SK-N-SH treated with all-trans-retinoic acid at 6 μM for 48 hours (cell line): ENCODE results near the gene DENND1B.

Experiments used
- ATAC-seq: fragments of 200-7000 bp; cut with Tn5 transposase; 3 replicates; pipeline ENCODE4 v1.9.1; 2020; ENCODE audit warnings: mild to moderate bottlenecking, moderate library complexity
- ARNTL ChIP-seq: fragments of 450-650 bp; formaldehyde crosslinking; IDR thresholded peaks from 2 replicates; pipeline ENCODE4 v1.5.0; 2020; ENCODE audit warnings: low read depth, mild to moderate bottlenecking, moderate library complexity, borderline replicate concordance
- CREB5 ChIP-seq: fragments of 250-450 bp; sonication (Bioruptor Pico); IDR thresholded peaks from 2 replicates; pipeline ENCODE4 v1.5.1; 2020; ENCODE audit warnings: low read depth, mild to moderate bottlenecking, moderate library complexity
- CSDC2 ChIP-seq: fragments of 250-450 bp; sonication (Bioruptor Pico); IDR thresholded peaks from 2 replicates; pipeline ENCODE4 v1.5.0; 2020; ENCODE audit warnings: mild to moderate bottlenecking, moderate library complexity
- CSRNP3 ChIP-seq: fragments of 250-450 bp; sonication (Bioruptor Pico); IDR thresholded peaks from 2 replicates; pipeline ENCODE4 v1.5.1; 2021; ENCODE audit warnings: mild to moderate bottlenecking, moderate library complexity
- ESRRG ChIP-seq: fragments of 250-450 bp; sonication (Bioruptor Pico); IDR thresholded peaks from 2 replicates; pipeline ENCODE4 v1.6.1; 2021; ENCODE audit warnings: mild to moderate bottlenecking
- GLIS3 ChIP-seq: fragments of 250-450 bp; sonication (Bioruptor Pico); IDR thresholded peaks from 2 replicates; pipeline ENCODE4 v1.5.0; 2020; ENCODE audit warnings: mild to moderate bottlenecking, moderate library complexity
- ISL1 ChIP-seq: fragments of 250-450 bp; sonication (Bioruptor Pico); IDR thresholded peaks from 2 replicates; pipeline ENCODE4 v2.1.2; 2022; ENCODE audit warnings: mild to moderate bottlenecking, moderate library complexity
- OSR1 ChIP-seq: fragments of 250-450 bp; sonication (Bioruptor Pico); IDR thresholded peaks from 2 replicates; pipeline ENCODE4 v1.8.0; 2022; ENCODE audit warnings: moderate library complexity, mild to moderate bottlenecking, inconsistent platforms
- PATZ1 ChIP-seq: fragments of 250-450 bp; sonication (Bioruptor Pico); IDR thresholded peaks from 2 replicates; pipeline ENCODE4 v1.8.0; 2020; ENCODE audit warnings: mild to moderate bottlenecking, moderate library complexity, borderline replicate concordance
- PPARA ChIP-seq: fragments of 250-450 bp; sonication (Bioruptor Pico); IDR thresholded peaks from 2 replicates; pipeline ENCODE4 v1.5.0; 2020; ENCODE audit warnings: mild to moderate bottlenecking, borderline replicate concordance
- RARB ChIP-seq: fragments of 250-450 bp; sonication (Bioruptor Pico); IDR thresholded peaks from 2 replicates; pipeline ENCODE4 v1.8.0; 2021; ENCODE audit warnings: mild to moderate bottlenecking, moderate library complexity
- TCF4 ChIP-seq: fragments of 250-450 bp; sonication (Bioruptor Pico); IDR thresholded peaks from 2 replicates; pipeline ENCODE4 v1.8.0; 2021; ENCODE audit warnings: mild to moderate bottlenecking, moderate library complexity, borderline replicate concordance
- TOX ChIP-seq: fragments of 250-450 bp; sonication (Bioruptor Pico); IDR thresholded peaks from 2 replicates; pipeline ENCODE4 v1.8.0; 2021; ENCODE audit warnings: mild to moderate bottlenecking, moderate library complexity, borderline replicate concordance
- TSHZ2 ChIP-seq: fragments of 250-450 bp; sonication (Bioruptor Pico); IDR thresholded peaks from 2 replicates; pipeline ENCODE4 v1.5.0; 2020; ENCODE audit warnings: mild to moderate bottlenecking, moderate library complexity
- ZC3H10 ChIP-seq: fragments of 250-450 bp; sonication (Bioruptor Pico); IDR thresholded peaks from 2 replicates; pipeline ENCODE4 v1.5.1; 2021; ENCODE audit warnings: mild to moderate bottlenecking, moderate library complexity
- ZFP3 ChIP-seq: fragments of 250-450 bp; sonication (Bioruptor Pico); IDR thresholded peaks from 2 replicates; pipeline ENCODE4 v1.5.0; 2020; ENCODE audit warnings: mild to moderate bottlenecking, moderate library complexity
- ZNF565 ChIP-seq: fragments of 450-650 bp; formaldehyde crosslinking; conservative IDR thresholded peaks from 2 replicates; pipeline ENCODE4 v1.5.0; 2020; ENCODE audit warnings: low read depth, mild to moderate bottlenecking, moderate library complexity
- ZNF8 ChIP-seq: fragments of 450-650 bp; formaldehyde crosslinking; IDR thresholded peaks from 2 replicates; pipeline ENCODE4 v1.5.0; 2020; ENCODE audit warnings: mild to moderate bottlenecking, moderate library complexity

Gene DENND1B

GRCh38 chr1:197557302-197557701 is 218.0 kb downstream of the DENND1B start:
- peak; percentile 43 for ATAC-seq
- no peak for TF ChIP-seq CREB5 (CRISPR knock-in tag)
- TF ChIP-seq PPARA (CRISPR knock-in tag), result no peak
- no peak for TF ChIP-seq ZNF565
- no peak; the same call in 1 of the 2 replicates for TF ChIP-seq TOX
- no peak for TF ChIP-seq ARNTL (CRISPR knock-in tag)
- TF ChIP-seq ESRRG (CRISPR knock-in tag), result no peak

- no peak for ATAC-seq
- TF ChIP-seq ISL1 (CRISPR knock-in tag) (no peak), OSR1 (CRISPR knock-in tag) (no peak), ZFP3 (no peak), PPARA (CRISPR knock-in tag) (no peak), TSHZ2 (CRISPR knock-in tag) (no peak), ZNF8 (CRISPR knock-in tag) (no peak), PATZ1 (CRISPR knock-in tag) (no peak)
Measured at GRCh38 chr1:197553281-197553680, 222.0 kb downstream of the DENND1B start.

GRCh38 chr1:197546989-197547388 is 228.3 kb downstream of the DENND1B start:
- no peak for ATAC-seq

GRCh38 chr1:197544553-197544952 is 230.7 kb downstream of the DENND1B start:
- ATAC-seq, result no peak
- TF ChIP-seq ISL1 (CRISPR knock-in tag) (no peak), GLIS3 (CRISPR knock-in tag) (no peak), TCF4 (CRISPR knock-in tag) (no peak), CSDC2 (no peak), PATZ1 (CRISPR knock-in tag) (no peak), ZNF565 (no peak), PPARA (CRISPR knock-in tag) (no peak), TOX (no peak), ZFP3 (no peak), CSRNP3 (CRISPR knock-in tag) (no peak), ZC3H10 (no peak), RARB (CRISPR knock-in tag) (no peak), CREB5 (CRISPR knock-in tag) (no peak), ZNF8 (CRISPR knock-in tag) (no peak)

More at GRCh38 chr1:197546989-197547388, 228.3 kb downstream of the DENND1B start:
- TF ChIP-seq ARNTL (CRISPR knock-in tag), result no peak
- TF ChIP-seq ZNF565, result no peak
- no peak for TF ChIP-seq GLIS3 (CRISPR knock-in tag)
